ENCODE results near the gene U2AF1L4.

DNA sequence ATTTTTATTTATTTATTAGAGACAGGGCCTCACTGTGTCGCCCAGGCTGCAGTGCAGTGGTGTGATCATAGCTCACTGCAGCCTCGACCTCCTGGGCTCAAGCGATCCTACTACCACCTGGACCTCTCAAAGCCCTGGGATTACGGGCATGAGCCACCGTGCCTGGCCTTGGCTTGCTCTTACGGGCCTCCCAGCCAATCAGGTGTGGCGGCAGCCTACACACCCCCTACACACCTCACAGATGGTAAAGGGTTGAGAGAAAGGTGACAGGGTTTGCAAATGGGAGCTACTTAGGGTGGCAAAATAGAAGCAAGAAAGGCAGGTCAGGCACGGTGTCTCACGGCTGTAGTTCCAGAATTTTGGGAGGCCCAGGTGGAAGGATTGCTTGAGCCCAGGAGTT lies 41.9 kb downstream of the U2AF1L4 start:
- TF ChIP-seq, protein P1, sequence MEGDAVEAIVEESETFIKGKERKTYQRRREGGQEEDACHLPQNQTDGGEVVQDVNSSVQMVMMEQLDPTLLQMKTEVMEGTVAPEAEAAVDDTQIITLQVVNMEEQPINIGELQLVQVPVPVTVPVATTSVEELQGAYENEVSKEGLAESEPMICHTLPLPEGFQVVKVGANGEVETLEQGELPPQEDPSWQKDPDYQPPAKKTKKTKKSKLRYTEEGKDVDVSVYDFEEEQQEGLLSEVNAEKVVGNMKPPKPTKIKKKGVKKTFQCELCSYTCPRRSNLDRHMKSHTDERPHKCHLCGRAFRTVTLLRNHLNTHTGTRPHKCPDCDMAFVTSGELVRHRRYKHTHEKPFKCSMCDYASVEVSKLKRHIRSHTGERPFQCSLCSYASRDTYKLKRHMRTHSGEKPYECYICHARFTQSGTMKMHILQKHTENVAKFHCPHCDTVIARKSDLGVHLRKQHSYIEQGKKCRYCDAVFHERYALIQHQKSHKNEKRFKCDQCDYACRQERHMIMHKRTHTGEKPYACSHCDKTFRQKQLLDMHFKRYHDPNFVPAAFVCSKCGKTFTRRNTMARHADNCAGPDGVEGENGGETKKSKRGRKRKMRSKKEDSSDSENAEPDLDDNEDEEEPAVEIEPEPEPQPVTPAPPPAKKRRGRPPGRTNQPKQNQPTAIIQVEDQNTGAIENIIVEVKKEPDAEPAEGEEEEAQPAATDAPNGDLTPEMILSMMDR (conservative IDR thresholded peaks at IDR 0.05) = no peak
- no peak for TF ChIP-seq EZH2 (IDR thresholded peaks at IDR 0.05; ENCODE audit: low read depth)
